Erythroblast (primary cell): ENCODE results near the gene GLRX3.

Experiments used
- DNase-seq, 2 experiments: peaks; one replicate each; lab custom pipeline; 2025; lab: John Stamatoyannopoulos, UW
- GATA1 ChIP-seq: IDR thresholded peaks from 2 replicates; pipeline ENCODE4 v1.6.1; 2011; ENCODE audit warnings: low read depth, mild to moderate bottlenecking, control low read depth, low read length, moderate library complexity
- POLR2A ChIP-seq: IDR thresholded peaks from 2 replicates; pipeline ENCODE4 v1.6.1; 2011; ENCODE audit warnings: mild to moderate bottlenecking, low read length

The GLRX3 gene

GRCh38 chr10:130121486-130122079 lies 14.6 kb upstream of the GLRX3 start:
- DNase-seq = no peak

DNA sequence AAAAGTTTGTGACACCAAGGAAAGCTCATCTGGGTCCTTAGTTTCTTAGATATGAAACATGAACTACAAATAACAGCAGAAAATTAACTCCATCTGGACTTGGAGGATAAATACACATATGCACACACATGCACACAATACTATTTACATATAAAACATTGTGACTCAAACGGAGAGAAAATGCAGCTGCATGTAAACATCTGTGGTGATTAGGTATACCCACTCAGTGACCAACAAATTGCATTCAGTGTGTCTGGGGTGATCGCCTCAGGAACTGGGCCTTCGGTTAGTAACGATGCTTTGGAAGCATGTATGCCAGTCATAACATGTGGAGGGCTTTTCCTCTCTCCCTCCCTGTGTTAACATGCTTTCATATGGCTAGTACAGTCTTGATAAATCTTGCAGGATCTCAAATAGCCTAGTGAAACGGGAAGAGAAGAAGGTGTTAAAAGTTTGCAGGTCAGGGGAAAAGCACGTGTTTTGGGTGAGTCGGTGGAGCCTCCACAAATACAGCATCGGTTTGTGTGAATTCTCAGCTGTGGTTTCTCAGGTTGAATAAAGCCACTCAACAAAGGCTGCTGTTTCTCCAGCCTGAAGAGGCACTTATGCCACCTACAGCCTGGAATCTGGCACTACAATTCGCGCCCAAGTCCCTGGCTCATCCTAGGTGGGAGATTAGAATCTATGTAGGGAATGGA lies 8.7 kb upstream of the GLRX3 start:
- no peak for TF ChIP-seq POLR2A
- TF ChIP-seq GATA1 = no peak
- peak; percentile 43 to 59 for DNase-seq

More at GRCh38 chr10:130121486-130122079, 14.6 kb upstream of the GLRX3 start:
- TF ChIP-seq GATA1 (no peak), POLR2A (no peak)

- TF ChIP-seq GATA1 (no peak), POLR2A (no peak)
- DNase-seq = no peak
These were observed 8.0 kb upstream of the GLRX3 start for GRCh38 chr10:130128062-130128781.

DNA sequence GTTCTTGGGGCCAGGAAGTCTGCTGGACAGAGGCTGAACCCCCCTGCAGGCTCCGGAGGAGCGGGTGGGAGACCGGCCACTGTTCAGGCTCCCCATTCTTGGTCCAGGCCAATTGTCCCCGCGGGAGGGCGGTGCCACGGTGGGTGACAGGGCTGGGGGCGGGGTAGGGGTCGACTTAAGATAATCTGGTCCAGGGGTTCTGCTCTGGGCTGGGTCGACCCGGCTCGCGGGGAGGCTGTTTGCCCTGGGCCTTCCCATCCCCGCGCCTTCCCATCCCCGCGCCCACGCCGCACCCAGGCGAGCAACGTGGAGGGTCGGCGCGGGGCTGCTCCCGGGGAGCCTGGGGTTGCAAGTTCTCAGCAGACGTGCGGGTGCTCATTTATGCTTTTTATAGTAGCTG lies 7.3 kb upstream of the GLRX3 start:
- TF ChIP-seq POLR2A = no peak
- no peak for TF ChIP-seq GATA1
- DNase-seq = no peak

- DNase-seq = no peak
- TF ChIP-seq POLR2A = no peak
- TF ChIP-seq GATA1 = no peak
These were observed 440 bp upstream of the GLRX3 start for GRCh38 chr10:130135676-130136225.

GRCh38 chr10:130137090-130137448 lies 878 bp downstream of the GLRX3 start:
- no peak for TF ChIP-seq POLR2A
- no peak for TF ChIP-seq GATA1
- peak; percentile 53 to 64 for DNase-seq

- peak in 1 of 2 experiments; percentile 28 for DNase-seq
- TF ChIP-seq POLR2A = no peak
These were observed 1.7 kb downstream of the GLRX3 start for GRCh38 chr10:130137659-130138478.

- DNase-seq = peak; percentile 46 to 79
- no peak for TF ChIP-seq POLR2A
- TF ChIP-seq GATA1 = no peak
These were observed 2.3 kb downstream of the GLRX3 start for GRCh38 chr10:130138479-130138866.

DNA sequence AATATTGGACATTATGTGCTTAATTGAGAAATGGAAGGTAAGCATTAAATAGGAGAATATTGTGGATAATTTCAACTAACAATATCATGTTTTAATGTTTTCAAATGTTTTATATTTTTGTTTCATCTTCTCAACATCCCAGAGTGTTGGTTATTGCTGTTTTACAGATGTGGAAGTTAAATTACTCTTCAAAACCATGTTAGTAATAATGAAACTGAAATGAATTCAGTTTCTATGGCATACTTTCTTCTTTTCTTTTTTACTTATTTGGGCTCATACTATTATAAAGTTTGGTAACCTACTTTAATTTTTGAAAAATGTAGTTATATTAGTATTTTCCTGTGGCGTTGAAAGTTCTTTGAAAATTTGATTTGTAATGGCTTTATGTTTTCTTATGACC lies 4.2 kb downstream of the GLRX3 start:
- DNase-seq = no peak
- TF ChIP-seq GATA1 (no peak), POLR2A (no peak)

DNA sequence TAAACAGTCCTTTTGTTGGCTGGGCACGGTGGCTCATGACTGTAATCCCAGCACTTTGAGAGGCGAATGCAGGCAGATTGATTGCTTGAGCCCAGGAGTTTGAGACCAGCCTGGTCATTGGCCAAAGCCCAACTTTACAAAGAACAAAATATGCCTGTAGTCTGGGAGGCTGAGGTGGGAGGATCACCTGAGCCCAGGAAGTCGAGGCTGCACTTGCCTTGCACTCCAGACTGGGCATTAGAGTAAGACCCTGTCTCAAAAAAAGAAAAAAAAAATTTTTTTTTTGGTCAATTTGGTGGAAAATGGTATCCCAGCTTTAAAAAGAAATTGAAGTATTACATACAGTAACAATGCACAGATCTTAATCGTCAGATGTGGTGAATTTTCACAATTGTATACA lies 4.8 kb downstream of the GLRX3 start:
- no peak for TF ChIP-seq POLR2A
- no peak for TF ChIP-seq GATA1
- DNase-seq = no peak

DNA sequence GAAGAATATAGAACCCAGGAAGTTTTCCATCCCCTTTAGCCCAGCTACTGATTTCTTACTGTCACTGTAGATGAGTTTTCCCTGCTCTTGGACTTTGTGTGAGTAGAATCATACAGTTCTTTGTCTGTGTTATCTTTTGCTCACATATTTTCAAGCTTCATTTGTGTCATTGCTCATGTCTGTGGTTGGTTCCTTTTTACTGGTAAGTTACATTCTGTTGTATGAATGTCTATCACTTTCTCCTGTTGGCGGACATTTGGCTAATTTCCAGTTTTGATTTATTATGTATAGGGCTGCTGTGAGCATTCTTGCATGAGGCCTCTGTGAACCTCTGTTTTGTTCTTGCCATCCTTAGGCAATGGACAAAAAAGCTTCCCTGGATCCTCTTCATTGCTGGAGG lies 5.3 kb downstream of the GLRX3 start:
- peak; percentile 50 to 75 for DNase-seq
- TF ChIP-seq GATA1 = no peak
- no peak for TF ChIP-seq POLR2A

GRCh38 chr10:130141878-130142277 lies 5.7 kb downstream of the GLRX3 start:
- TF ChIP-seq POLR2A = no peak
- TF ChIP-seq GATA1 = no peak
- DNase-seq = no peak

DNA sequence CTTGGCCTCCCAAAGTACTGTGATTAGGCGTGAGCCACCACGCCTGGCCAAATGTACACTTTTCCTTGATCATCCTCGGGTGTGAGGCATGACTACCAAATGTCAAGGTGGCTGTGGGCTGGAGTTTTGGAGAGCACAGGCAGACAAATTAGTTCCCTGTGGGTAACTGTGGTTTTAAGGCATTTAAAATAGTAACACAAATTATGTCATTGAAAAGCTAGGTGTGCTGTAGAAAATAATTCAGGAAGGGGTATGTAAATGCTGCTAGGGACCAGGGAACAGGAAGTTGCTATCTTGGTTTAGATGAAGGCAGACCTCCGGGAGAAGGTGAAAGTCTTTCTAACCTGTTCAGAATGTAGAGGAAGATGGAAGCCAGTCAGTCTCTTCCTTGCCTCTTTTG lies 9.9 kb downstream of the GLRX3 start:
- DNase-seq = no peak

More for the DNA sequence above, 9.9 kb downstream of the GLRX3 start:
- TF ChIP-seq GATA1 (no peak), POLR2A (no peak)
